NCI-H460 (cell line): ENCODE measurements around the gene MAGI1. TPM values are rescaled to one million over a fixed set of nuclear protein-coding genes. Genes with fewer than 3 reads are reported as not detected.
"Not testable (repeated sequence)": the region's sequence is repeated elsewhere in the genome, so short reads cannot be mapped to it uniquely, and the experiment has no call there.

Experiments used
- DNase-seq: peaks from one replicate; pipeline ENCODE4 v3.0.0-alpha.2; 2016; ENCODE audit warnings: low read depth; ENCODE audit errors: extremely low read depth
- total RNA-seq: library from RNA; depleted of rRNA; stranded (reverse); fragments of >200 nt; shearing (Covaris generic); gene quantifications from 2 replicates; pipeline ENCODE4 v1.2.3, GENCODE V29; 2014

Gene MAGI1
- total RNA-seq, 1 experiment from 2014 or later, result 1.7 TPM

- DNase-seq, result no peak
These were observed 123.9 kb downstream of the MAGI1 start for GRCh38 chr3:65914740-65915367.

GRCh38 chr3:65914032-65914739, 124.5 kb downstream of the MAGI1 start:
- DNase-seq, result no peak

GRCh38 chr3:65912647-65913046, 126.1 kb downstream of the MAGI1 start:
- DNase-seq, result no peak

- no peak for DNase-seq
These were observed 130.1 kb downstream of the MAGI1 start for GRCh38 chr3:65908588-65908987.

GRCh38 chr3:65907232-65908130, 131.2 kb downstream of the MAGI1 start:
- DNase-seq, result no peak

GRCh38 chr3:65905771-65906170, 132.9 kb downstream of the MAGI1 start:
- DNase-seq, result no peak

- no peak for DNase-seq
These were observed 134.7 kb downstream of the MAGI1 start for GRCh38 chr3:65904016-65904415.

GRCh38 chr3:65902304-65902793, 136.4 kb downstream of the MAGI1 start:
- DNase-seq, result no peak

GRCh38 chr3:65901226-65901625, 137.5 kb downstream of the MAGI1 start:
- no peak for DNase-seq

- no peak for DNase-seq
These were observed 139.5 kb downstream of the MAGI1 start for GRCh38 chr3:65899226-65899625.

GRCh38 chr3:65897766-65898165, 141.0 kb downstream of the MAGI1 start:
- no peak for DNase-seq

- DNase-seq, result no peak
These were observed 142.4 kb downstream of the MAGI1 start for GRCh38 chr3:65896321-65896720.

GRCh38 chr3:65894679-65895453, 143.9 kb downstream of the MAGI1 start:
- DNase-seq, result no peak

- DNase-seq, result no peak
These were observed 144.6 kb downstream of the MAGI1 start for GRCh38 chr3:65894126-65894525.

GRCh38 chr3:65893631-65894030, 145.1 kb downstream of the MAGI1 start:
- DNase-seq, result no peak

- not testable (repeated sequence) for DNase-seq
These were observed 147.2 kb downstream of the MAGI1 start for GRCh38 chr3:65891477-65891876.

- DNase-seq, result no peak
These were observed 148.4 kb downstream of the MAGI1 start for GRCh38 chr3:65890328-65890727.

- no peak for DNase-seq
These were observed 149.0 kb downstream of the MAGI1 start for GRCh38 chr3:65889707-65890099.

- no peak for DNase-seq
These were observed 149.6 kb downstream of the MAGI1 start for GRCh38 chr3:65888980-65889706.

- DNase-seq, result no peak
These were observed 150.5 kb downstream of the MAGI1 start for GRCh38 chr3:65888196-65888595.
